H1 (cell line): ENCODE results near the gene ABHD12B. TPM values are rescaled to one million over a fixed set of nuclear protein-coding genes. Genes with fewer than 3 reads are reported as not detected.

Experiments
- CHD1 ChIP-seq: IDR thresholded peaks from 2 replicates; pipeline ENCODE4 v1.6.1; 2012; ENCODE audit warnings: low read depth, low read length, improper control_type of control experiment
- FOSL1 ChIP-seq: IDR thresholded peaks from 2 replicates; pipeline ENCODE4 v1.6.1; 2011; ENCODE audit warnings: mild to moderate bottlenecking, low read depth, low read length, moderate library complexity; ENCODE audit not compliant: insufficient read depth
- HDAC2 ChIP-seq, 2 experiments: fragments of 300-600 bp in 1 of 2; sonication (generic) in 1 of 2; IDR thresholded peaks; 2 replicates each; pipeline ENCODE4 v1.6.1; 2011 to 2012; ENCODE audit warnings: low read depth in 2 of 2, low read length in 2 of 2, mild to moderate bottlenecking in 2 of 2, moderate library complexity in 2 of 2, borderline replicate concordance in 1 of 2, inconsistent platforms in 1 of 2
- HDAC6 ChIP-seq: IDR thresholded peaks from one replicate; pipeline ENCODE4 v1.7.1; 2012; ENCODE audit warnings: low read depth, mild to moderate bottlenecking, inconsistent platforms, low read length, moderate library complexity
- JUND ChIP-seq: IDR thresholded peaks from 2 replicates; pipeline ENCODE4 v1.6.1; 2011; ENCODE audit warnings: mild to moderate bottlenecking, improper control_type of control experiment, low read length
- SAP30 ChIP-seq: fragments of 300-600 bp; sonication (generic); IDR thresholded peaks from 2 replicates; pipeline ENCODE4 v1.7.1; 2012; ENCODE audit warnings: low read length, moderate library complexity, mild to moderate bottlenecking, inconsistent platforms; ENCODE audit not compliant: insufficient read depth, insufficient replicate concordance
- SIRT6 ChIP-seq: IDR thresholded peaks from one replicate; pipeline ENCODE4 v1.7.1; 2012; ENCODE audit warnings: low read length, inconsistent platforms
- SUZ12 ChIP-seq: fragments of 200-600 bp; sonication (generic); IDR thresholded peaks from 2 replicates; pipeline ENCODE4 v1.6.1; 2012; ENCODE audit warnings: mild to moderate bottlenecking, inconsistent platforms, low read length, moderate library complexity, mixed read lengths
- TAF1 ChIP-seq: IDR thresholded peaks from 2 replicates; pipeline ENCODE4 v1.6.1; 2011; ENCODE audit warnings: mild to moderate bottlenecking, low read depth, low read length
- polyA plus RNA-seq, 7 experiments: library from polyadenylated mRNA; depleted of rRNA in 3 of 7; stranded (reverse) in 5 of 7; unstranded in 2 of 7; fragments of >200 nt in 5 of 7; fragments of 200-250 nt in 2 of 7; gene quantifications; 1 replicate in 5 of 7; 2 replicates in 1 of 7; 4 replicates in 1 of 7; pipeline versions ENCODE4 v1.2.1 to v1.2.3, GENCODE V29; 2011 to 2013; ENCODE audit warnings: missing spikeins in 2 of 7, mixed read lengths in 2 of 7
- total RNA-seq: library from RNA; stranded (reverse); fragmentation: NEBNext Ultra II Directional; extraction: Animal tissue kit (Norgen Biotek cat#: 25700); gene quantifications from 2 replicates; pipeline ENCODE4 v1.2.1, GENCODE V29; 2021

Gene ABHD12B
- total and polyA plus RNA-seq, 2 of the 8 experiments (the other 6 are each of a cell fraction or from before 2014, with no cell fraction given): 4.0 to 102 TPM

- TF ChIP-seq TAF1 (no peak), JUND (no peak), SUZ12 (peak; percentile 63; the same call in 1 of the 2 replicates), CHD1 (no peak), SIRT6 (no peak), HDAC2 (IDR thresholded peaks at IDR 0.05; ENCODE audit: borderline replicate concordance in 1 of 2, low read depth in 2 of 2, low read length in 2 of 2) (no peak), SAP30 (no peak), HDAC6 (no peak), FOSL1 (no peak)
Measured at GRCh38 chr14:50831726-50832168, 40.1 kb upstream of the ABHD12B start (continued).
